NCI-H1930 (cell line): ENCODE results near the gene PIPOX.
"Not testable (repeated sequence)": the region's sequence is repeated elsewhere in the genome, so short reads cannot be mapped to it uniquely, and the experiment has no call there.

Experiments used
- DNase-seq, 2 experiments: peaks; one replicate each; lab custom pipeline; 2025; lab: John Stamatoyannopoulos, UW

The PIPOX gene

GRCh38 chr17:29076722-29077121 is 33.8 kb downstream of the PIPOX start:
- DNase-seq, result no peak

GRCh38 chr17:29077320-29077719 is 34.4 kb downstream of the PIPOX start:
- DNase-seq, result no peak

GRCh38 chr17:29078183-29079045 is 35.5 kb downstream of the PIPOX start:
- DNase-seq, result no peak

GRCh38 chr17:29079433-29079832 is 36.5 kb downstream of the PIPOX start:
- no peak for DNase-seq

GRCh38 chr17:29079887-29080286 is 36.9 kb downstream of the PIPOX start:
- DNase-seq, result no peak

GRCh38 chr17:29080323-29080722 is 37.4 kb downstream of the PIPOX start:
- no peak for DNase-seq

GRCh38 chr17:29080965-29081364 is 38.0 kb downstream of the PIPOX start:
- DNase-seq, result no peak

- no peak for DNase-seq
Measured at GRCh38 chr17:29084541-29085146, 41.7 kb downstream of the PIPOX start.

GRCh38 chr17:29085223-29085622 is 42.3 kb downstream of the PIPOX start:
- no peak for DNase-seq

- DNase-seq, result no peak
Measured at GRCh38 chr17:29086628-29087332, 43.8 kb downstream of the PIPOX start.

- DNase-seq, result not testable (repeated sequence)
Measured at GRCh38 chr17:29088782-29089181, 45.8 kb downstream of the PIPOX start.

GRCh38 chr17:29089601-29090044 is 46.7 kb downstream of the PIPOX start:
- no peak for DNase-seq

- no peak for DNase-seq
Measured at GRCh38 chr17:29090108-29090507, 47.2 kb downstream of the PIPOX start.

GRCh38 chr17:29090750-29091605 is 48.0 kb downstream of the PIPOX start:
- no peak for DNase-seq

- DNase-seq, result no peak
Measured at GRCh38 chr17:29091606-29092289, 48.8 kb downstream of the PIPOX start.

- no peak for DNase-seq
Measured at GRCh38 chr17:29093090-29093871, 50.3 kb downstream of the PIPOX start.

- DNase-seq, result no peak
Measured at GRCh38 chr17:29094101-29094708, 51.3 kb downstream of the PIPOX start.

- no peak for DNase-seq
Measured at GRCh38 chr17:29095439-29095838, 52.5 kb downstream of the PIPOX start.

- DNase-seq, result no peak
Measured at GRCh38 chr17:29096094-29096493, 53.2 kb downstream of the PIPOX start.

GRCh38 chr17:29099527-29099926 is 56.6 kb downstream of the PIPOX start:
- no peak for DNase-seq
